Measurements from ENCODE around the gene FUT4. TPM values are rescaled to one million over a fixed set of nuclear protein-coding genes. Genes with fewer than 3 reads are reported as not detected.

FUT4 gene, protein sequence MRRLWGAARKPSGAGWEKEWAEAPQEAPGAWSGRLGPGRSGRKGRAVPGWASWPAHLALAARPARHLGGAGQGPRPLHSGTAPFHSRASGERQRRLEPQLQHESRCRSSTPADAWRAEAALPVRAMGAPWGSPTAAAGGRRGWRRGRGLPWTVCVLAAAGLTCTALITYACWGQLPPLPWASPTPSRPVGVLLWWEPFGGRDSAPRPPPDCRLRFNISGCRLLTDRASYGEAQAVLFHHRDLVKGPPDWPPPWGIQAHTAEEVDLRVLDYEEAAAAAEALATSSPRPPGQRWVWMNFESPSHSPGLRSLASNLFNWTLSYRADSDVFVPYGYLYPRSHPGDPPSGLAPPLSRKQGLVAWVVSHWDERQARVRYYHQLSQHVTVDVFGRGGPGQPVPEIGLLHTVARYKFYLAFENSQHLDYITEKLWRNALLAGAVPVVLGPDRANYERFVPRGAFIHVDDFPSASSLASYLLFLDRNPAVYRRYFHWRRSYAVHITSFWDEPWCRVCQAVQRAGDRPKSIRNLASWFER
- 4.8 and 5.0 TPM in 2 replicates for total RNA-seq

DNA sequence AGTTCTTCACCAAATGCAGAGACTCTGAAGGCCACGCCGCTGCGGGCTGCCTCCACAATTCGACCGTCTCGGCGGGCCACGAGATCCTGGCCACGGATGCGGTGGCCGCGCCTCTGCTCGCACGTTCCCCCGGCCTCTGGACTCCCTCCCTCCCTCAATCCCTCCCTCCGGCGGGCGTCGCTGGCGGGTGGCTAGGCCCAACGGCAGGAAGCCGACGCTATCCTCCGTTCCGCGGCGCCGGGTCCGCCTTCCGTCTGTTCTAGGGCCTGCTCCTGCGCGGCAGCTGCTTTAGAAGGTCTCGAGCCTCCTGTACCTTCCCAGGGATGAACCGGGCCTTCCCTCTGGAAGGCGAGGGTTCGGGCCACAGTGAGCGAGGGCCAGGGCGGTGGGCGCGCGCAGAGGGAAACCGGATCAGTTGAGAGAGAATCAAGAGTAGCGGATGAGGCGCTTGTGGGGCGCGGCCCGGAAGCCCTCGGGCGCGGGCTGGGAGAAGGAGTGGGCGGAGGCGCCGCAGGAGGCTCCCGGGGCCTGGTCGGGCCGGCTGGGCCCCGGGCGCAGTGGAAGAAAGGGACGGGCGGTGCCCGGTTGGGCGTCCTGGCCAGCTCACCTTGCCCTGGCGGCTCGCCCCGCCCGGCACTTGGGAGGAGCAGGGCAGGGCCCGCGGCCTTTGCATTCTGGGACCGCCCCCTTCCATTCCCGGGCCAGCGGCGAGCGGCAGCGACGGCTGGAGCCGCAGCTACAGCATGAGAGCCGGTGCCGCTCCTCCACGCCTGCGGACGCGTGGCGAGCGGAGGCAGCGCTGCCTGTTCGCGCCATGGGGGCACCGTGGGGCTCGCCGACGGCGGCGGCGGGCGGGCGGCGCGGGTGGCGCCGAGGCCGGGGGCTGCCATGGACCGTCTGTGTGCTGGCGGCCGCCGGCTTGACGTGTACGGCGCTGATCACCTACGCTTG, at the start of gene FUT4:
Gene FUT4 (plus strand): TSS at position 227 of the 951 bp plus-strand sequence. CDS start 213 bp downstream, at position 440.

DNA sequence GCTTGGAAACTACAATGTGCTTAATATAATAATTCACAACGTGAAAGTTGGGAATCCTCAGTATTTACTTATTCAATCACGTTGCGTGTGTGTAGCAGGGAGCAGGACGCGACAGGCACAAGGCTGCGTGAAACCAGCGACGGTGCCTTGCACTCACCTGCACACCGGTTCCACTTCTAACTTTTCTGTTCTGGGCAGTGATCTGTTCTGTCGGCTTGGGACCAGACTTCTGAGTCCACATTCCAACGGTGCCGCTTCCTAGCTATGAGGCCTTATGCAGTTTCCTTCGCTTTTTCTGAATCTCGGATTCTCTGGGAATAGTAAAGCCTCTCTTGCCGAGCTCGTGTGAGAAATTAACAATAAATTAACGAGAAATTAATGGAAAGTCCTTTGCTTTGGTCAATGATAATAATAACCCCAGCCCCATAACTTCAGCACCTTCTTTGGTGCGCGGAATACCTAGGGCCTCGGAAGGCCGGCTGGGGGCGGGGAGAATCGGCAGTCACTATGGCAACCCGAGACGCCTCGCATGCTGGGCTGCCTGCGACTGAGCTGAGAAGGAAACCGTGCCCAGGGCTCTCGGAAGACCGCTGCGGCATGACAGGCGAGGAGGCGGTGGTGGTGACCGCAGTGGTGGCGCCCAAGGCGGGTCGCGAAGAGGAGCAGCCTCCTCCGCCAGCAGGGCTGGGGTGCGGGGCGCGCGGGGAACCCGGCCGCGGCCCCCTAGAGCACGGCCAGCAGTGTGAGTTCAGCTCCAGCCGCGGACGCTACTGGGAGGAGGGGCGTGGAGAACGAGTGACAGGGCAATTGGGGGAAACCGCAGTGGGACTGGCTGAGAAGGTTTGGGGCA, 31.6 kb upstream of the FUT4 start, which contains the start of gene C11orf97:
Gene C11orf97 (plus strand): TSS at position 530 of the 850 bp plus-strand sequence. CDS start 68 bp downstream, at position 598.

DNA sequence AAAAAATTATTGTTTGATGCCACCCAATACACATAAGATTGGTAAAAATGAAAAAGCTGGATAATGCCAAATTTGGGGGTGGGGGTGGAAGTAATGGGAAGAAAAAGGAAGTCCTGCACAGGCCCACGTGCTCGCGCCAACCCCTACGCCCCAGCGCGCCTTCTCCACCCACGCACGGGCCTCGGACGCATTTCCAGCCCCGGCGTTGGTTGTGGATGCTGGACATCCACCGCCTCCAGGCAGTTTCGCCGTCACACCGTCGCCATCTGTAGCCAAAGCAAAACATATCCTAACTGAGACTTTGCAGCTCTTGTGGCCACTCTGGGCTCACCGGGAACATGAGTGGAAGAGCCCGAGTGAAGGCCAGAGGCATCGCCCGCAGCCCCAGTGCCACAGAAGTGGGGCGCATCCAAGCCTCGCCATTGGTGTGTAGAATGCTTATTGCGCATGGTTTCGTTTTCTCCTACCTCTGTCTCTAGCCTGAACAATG, 23.5 kb downstream of the FUT4 start, which contains the start of gene PIWIL4:
Gene PIWIL4 (plus strand): TSS at position 188 of the 490 bp plus-strand sequence. CDS start 151 bp downstream, at position 339.

Other genes starting within 250 kb of the FUT4 start
- gene IZUMO1R, start 239.3 kb upstream of the FUT4 start, total RNA-seq = 0.50 and 0.53 TPM in 2 replicates
- gene GPR83, start 142.5 kb upstream of the FUT4 start, total RNA-seq = under 0.01 and 0.26 TPM in 2 replicates
- gene MRE11, start 50.1 kb upstream of the FUT4 start, total RNA-seq = 10.6 and 10.7 TPM in 2 replicates
- gene ANKRD49, start 49.9 kb upstream of the FUT4 start, total RNA-seq = 9.5 and 10.3 TPM in 2 replicates
- gene C11orf97, start 31.5 kb upstream of the FUT4 start, total RNA-seq = not detected in 2 replicates
- gene PIWIL4, start 23.4 kb downstream of the FUT4 start, total RNA-seq = 2.6 and 3.0 TPM in 2 replicates
- 40.8 and 55.1 TPM in 2 replicates for gene AMOTL1, start 224.4 kb downstream of the FUT4 start, total RNA-seq